ENCODE results near the gene TOR2A. TPM values are rescaled to one million over a fixed set of nuclear protein-coding genes. Genes with fewer than 3 reads are reported as not detected.
A peak's percentile ranks its signal among the peaks of the same experiment; 100 is the strongest.

Gene TOR2A
- total and polyA plus RNA-seq, 11 donors: 1.7 to 9.2 (median 3.4) TPM

DNA sequence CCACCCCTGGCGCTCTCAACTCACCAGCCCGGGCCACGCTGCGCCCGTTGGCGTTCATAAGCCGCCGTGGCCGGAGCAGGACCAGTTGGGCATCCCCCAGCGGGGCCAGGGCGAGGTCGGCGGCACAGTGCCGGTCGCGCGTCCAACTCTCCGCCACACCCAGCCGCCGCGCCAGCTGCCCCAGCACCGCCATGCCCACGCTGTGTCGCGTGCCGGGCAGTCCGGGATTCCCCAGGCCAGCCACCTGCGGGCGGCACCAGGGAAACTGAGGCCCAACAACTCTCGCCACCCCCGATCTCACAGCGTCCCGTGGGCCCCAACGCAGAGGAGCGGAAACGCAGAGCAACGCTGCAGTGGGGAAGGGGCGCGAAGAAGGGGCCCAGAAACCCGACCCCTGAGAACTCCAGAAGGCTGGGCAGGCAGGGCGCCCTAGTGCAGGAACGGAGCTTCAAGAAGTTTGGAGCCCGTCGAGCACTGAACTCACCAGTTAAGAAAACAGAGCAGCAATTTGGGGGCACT is 20.1 kb downstream of the TOR2A start:
- no peak for TF ChIP-seq POLR2A (IDR thresholded peaks at IDR 0.05)
- TF ChIP-seq, protein P1, sequence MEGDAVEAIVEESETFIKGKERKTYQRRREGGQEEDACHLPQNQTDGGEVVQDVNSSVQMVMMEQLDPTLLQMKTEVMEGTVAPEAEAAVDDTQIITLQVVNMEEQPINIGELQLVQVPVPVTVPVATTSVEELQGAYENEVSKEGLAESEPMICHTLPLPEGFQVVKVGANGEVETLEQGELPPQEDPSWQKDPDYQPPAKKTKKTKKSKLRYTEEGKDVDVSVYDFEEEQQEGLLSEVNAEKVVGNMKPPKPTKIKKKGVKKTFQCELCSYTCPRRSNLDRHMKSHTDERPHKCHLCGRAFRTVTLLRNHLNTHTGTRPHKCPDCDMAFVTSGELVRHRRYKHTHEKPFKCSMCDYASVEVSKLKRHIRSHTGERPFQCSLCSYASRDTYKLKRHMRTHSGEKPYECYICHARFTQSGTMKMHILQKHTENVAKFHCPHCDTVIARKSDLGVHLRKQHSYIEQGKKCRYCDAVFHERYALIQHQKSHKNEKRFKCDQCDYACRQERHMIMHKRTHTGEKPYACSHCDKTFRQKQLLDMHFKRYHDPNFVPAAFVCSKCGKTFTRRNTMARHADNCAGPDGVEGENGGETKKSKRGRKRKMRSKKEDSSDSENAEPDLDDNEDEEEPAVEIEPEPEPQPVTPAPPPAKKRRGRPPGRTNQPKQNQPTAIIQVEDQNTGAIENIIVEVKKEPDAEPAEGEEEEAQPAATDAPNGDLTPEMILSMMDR (IDR thresholded peaks at IDR 0.05): no peak
- H3K9me3 ChIP-seq: no peaks in the 10 kb centered on the region
- H3K27ac ChIP-seq: peak overlapping the region in 11 of 12 donors; percentile 1 to 91 (median 81)
- peak overlapping the region; percentile 58 to 91 (median 71) for H3K4me3 ChIP-seq
- WGBS, 4 donors: 0 to 1% (median 0%) methylated on average over 20 to 44 of the region's 44 CpGs
- DNase-seq: no peak
- H3K4me1 ChIP-seq: peaks cover 0 to 26% (median 13%) of the 10 kb centered on the region in 12 donors
- H3K36me3 ChIP-seq: peaks cover 0 to 3% (median 0%) of the 10 kb centered on the region in 9 donors
- H3K27me3 ChIP-seq: no peaks in the 10 kb centered on the region
- ATAC-seq: peak in 2 of 4 donors; percentile 2 to 15
- intact Hi-C loops (cut with DNase I): loop anchor here in 5 of 10 donors (1.0 to 5.0 kb wide), 5 partner anchors 16 to 118 kb away; partner anchors contain the start of gene STXBP1 (in 3 of the 5)

DNA sequence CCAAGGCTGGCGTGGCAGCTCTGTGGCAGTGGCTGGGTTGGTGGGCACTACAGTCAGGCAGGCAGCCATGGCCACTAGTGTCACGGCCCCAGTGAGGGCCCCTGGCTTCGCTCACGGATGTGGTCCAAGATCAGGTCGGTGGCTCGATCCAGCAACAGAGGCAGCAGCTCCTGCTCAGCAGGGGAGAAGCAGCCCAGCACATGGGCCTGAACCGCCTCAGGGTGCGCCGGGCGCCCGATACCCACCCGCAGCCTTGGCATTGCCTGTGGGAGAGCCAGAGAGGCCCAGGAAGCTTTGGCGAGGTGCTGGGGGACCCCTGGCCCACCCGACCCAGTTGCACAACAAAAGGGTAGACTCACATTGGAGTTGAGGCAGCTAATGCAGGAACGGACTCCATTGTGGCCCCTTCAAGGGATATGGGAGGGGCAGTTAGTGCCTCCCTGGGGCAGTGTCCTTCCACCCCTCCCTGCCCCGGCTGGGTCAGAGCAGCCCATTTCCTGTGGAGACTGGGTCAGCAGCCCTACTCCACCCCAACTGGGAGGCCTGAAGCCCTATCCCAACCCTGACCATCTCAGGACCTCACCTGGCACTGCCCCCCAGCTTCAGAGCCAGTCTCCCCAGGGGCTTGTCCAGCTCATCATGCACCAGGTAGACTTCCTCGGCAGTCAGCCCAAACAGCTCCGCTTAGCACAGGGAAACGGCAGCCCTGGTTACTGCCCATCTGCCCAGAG is 20.9 kb downstream of the TOR2A start:
- H3K9me3 ChIP-seq: no peaks in the 10 kb centered on the region
- ATAC-seq: no peak
- DNase-seq: no peak
- H3K4me3 ChIP-seq: peak overlapping the region in 11 of 12 donors; percentile 58 to 91 (median 71)
- intact Hi-C loops (cut with DNase I): loop anchor here in 1 of 10 donors (5.0 kb wide), 1 partner anchor 117 kb away; no protein-coding TSS in a partner anchor
- no peaks in the 10 kb centered on the region for H3K27me3 ChIP-seq
- WGBS, 4 donors: 60 to 80% (median 69%) methylated on average over 6 to 19 of the region's 19 CpGs
- TF ChIP-seq POLR2A (IDR thresholded peaks at IDR 0.05): no peak
- TF ChIP-seq, protein P1 (IDR thresholded peaks at IDR 0.05): no peak
- peaks cover 0 to 26% (median 13%) of the 10 kb centered on the region in 12 donors for H3K4me1 ChIP-seq
- H3K36me3 ChIP-seq: peaks cover 0 to 3% (median 0%) of the 10 kb centered on the region in 9 donors
- H3K27ac ChIP-seq: no peak overlapping the region

DNA sequence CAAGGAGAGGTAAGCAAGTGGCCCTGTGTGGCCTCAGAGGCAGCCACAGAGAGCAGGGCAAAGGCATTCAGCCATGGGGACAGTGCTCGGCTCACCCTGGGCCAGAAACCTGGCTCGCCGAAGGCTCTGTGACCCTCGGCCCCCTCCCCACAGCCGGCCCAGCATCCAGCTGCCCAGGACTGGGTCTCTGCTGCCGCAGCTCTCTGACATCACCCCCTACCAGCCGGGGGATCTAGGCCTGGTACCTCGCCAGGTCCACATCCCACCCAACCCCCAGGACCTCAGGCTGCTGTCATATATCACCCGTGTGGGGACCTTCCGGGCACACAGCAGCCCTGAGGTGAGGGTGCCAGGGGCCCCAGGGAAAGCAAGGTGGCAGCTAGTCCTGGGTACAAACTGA is 22.2 kb downstream of the TOR2A start:
- Histone ChIP-seq H3K27ac (no peak overlapping the region), H3K9me3 (no peaks in the 10 kb centered on the region), H3K27me3 (no peaks in the 10 kb centered on the region), H3K36me3 (peaks cover 0 to 3% (median 0%) of the 10 kb centered on the region in 9 donors), H3K4me3 (no peak overlapping the region), H3K4me1 (peaks cover 0 to 26% (median 13%) of the 10 kb centered on the region in 12 donors)
- DNase-seq: peak in 1 of 5 donors; percentile 49
- intact Hi-C loops (cut with DNase I): loop anchor here in 1 of 10 donors (5.0 kb wide), 1 partner anchor 116 kb away; no protein-coding TSS in a partner anchor
- no peak for TF ChIP-seq POLR2A (IDR thresholded peaks at IDR 0.05)
- TF ChIP-seq, protein P1 (IDR thresholded peaks at IDR 0.05): no peak
- ATAC-seq: no peak
- WGBS, 4 donors: 93 to 96% (median 94%) methylated on average over 9 to 10 of the region's 10 CpGs

DNA sequence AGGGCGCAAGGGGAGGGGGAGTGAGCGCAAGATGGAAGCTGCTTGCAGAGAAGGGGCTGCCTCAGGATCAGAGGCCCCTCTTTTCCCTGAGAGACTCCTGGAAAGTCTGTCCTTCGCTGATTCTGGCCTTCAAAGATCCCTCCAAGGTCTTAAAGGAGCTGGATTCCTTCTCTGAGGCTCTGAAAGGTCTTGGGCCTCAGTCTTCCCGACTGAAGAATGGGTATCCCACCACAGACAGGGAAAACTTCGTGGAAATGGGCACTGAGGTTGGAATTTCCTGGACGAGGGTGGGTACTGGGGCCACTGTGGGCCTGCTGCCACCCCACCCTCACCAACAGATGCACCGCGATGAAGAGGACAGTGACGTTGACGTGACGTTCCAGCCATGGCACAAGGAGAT is 22.7 kb downstream of the TOR2A start:
- intact Hi-C loops (cut with DNase I): loop anchor here in 1 of 10 donors (5.0 kb wide), 1 partner anchor 115 kb away; no protein-coding TSS in a partner anchor
- DNase-seq (no peak), ATAC-seq (no peak)
- Histone ChIP-seq H3K27ac (no peak overlapping the region), H3K4me1 (peaks cover 0 to 22% (median 13%) of the 10 kb centered on the region in 12 donors), H3K4me3 (no peak overlapping the region), H3K36me3 (peaks cover 0 to 3% (median 0%) of the 10 kb centered on the region in 9 donors), H3K27me3 (no peaks in the 10 kb centered on the region), H3K9me3 (no peaks in the 10 kb centered on the region)
- TF ChIP-seq POLR2A (IDR thresholded peaks at IDR 0.05): no peak
- TF ChIP-seq, protein P1 (IDR thresholded peaks at IDR 0.05): no peak
- 91 to 96% (median 93%) methylated on average over 11 of the region's 11 CpGs for whole genome bisulfite sequencing, 4 donors

Data from heart left ventricle (tissue), 16 donors.